Neutrophil (primary cell): Measurements from ENCODE around the gene JAKMIP1.

Source experiments
- H3K27ac ChIP-seq: fragments of 200-600 bp; sonication (generic); 2 replicates; pipeline ENCODE4 v1.5.1; 2016; ENCODE audit warnings: mild to moderate bottlenecking, moderate library complexity
- H3K27me3 ChIP-seq: fragments of 200-600 bp; sonication (generic); 2 replicates; pipeline ENCODE4 v1.6.0; 2016; ENCODE audit warnings: mild to moderate bottlenecking
- H3K36me3 ChIP-seq: fragments of 200-600 bp; sonication (generic); 2 replicates; pipeline ENCODE4 v1.5.1; 2017
- H3K4me1 ChIP-seq, 2 experiments: fragments of 200-600 bp in 1 of 2; sonication (generic) in 1 of 2; 1 replicate in 1 of 2; 2 replicates in 1 of 2; pipeline versions ENCODE4 v1.5.1 to v1.6.1; 2013 to 2016; ENCODE audit warnings: low read depth in 1 of 2, low read length in 1 of 2, mild to moderate bottlenecking in 1 of 2, moderate library complexity in 1 of 2; ENCODE audit not compliant: control insufficient read depth in 1 of 2, insufficient read depth in 1 of 2
- H3K4me3 ChIP-seq, 2 experiments: fragments of 200-600 bp in 1 of 2; sonication (generic) in 1 of 2; 1 replicate in 1 of 2; 2 replicates in 1 of 2; pipeline ENCODE4 v1.5.1; 2013 to 2016; ENCODE audit warnings: low read depth in 1 of 2, low read length in 1 of 2, mild to moderate bottlenecking in 1 of 2, moderate library complexity in 1 of 2
- H3K9me3 ChIP-seq: fragments of 200-600 bp; sonication (generic); 2 replicates; pipeline ENCODE4 v1.5.1; 2016
- CTCF ChIP-seq: fragments of 200-600 bp; sonication (generic); IDR thresholded peaks from 2 replicates; pipeline ENCODE4 v1.5.1; 2016; ENCODE audit warnings: antibody characterized with exemption

JAKMIP1 gene

GRCh38 chr4:6125103-6125651 is 75.2 kb downstream of the JAKMIP1 start:
- no peaks in the 10 kb centered on the region for H3K36me3 ChIP-seq
- H3K4me1 ChIP-seq: no peaks in the 10 kb centered on the region
- H3K27me3 ChIP-seq: no peaks in the 10 kb centered on the region
- no peak overlapping the region for H3K4me3 ChIP-seq
- H3K9me3 ChIP-seq: no peaks in the 10 kb centered on the region
- no peak overlapping the region for H3K27ac ChIP-seq
- TF ChIP-seq CTCF: no peak

- H3K4me3 ChIP-seq: no peak overlapping the region
- no peaks in the 10 kb centered on the region for H3K27me3 ChIP-seq
- H3K36me3 ChIP-seq: no peaks in the 10 kb centered on the region
- no peaks in the 10 kb centered on the region for H3K9me3 ChIP-seq
- TF ChIP-seq CTCF: no peak
- no peak overlapping the region for H3K27ac ChIP-seq
- H3K4me1 ChIP-seq: no peaks in the 10 kb centered on the region
Measured at GRCh38 chr4:6124386-6125102, 75.8 kb downstream of the JAKMIP1 start.

- no peak for TF ChIP-seq CTCF
- Histone ChIP-seq H3K27ac (no peak overlapping the region), H3K36me3 (no peaks in the 10 kb centered on the region), H3K4me3 (no peak overlapping the region), H3K4me1 (no peaks in the 10 kb centered on the region), H3K27me3 (no peaks in the 10 kb centered on the region), H3K9me3 (no peaks in the 10 kb centered on the region)
Measured at GRCh38 chr4:6123976-6124375, 76.4 kb downstream of the JAKMIP1 start.

- H3K4me3 ChIP-seq: no peak overlapping the region
- H3K27ac ChIP-seq: no peak overlapping the region
- no peaks in the 10 kb centered on the region for H3K4me1 ChIP-seq
- peaks cover 4% of the 10 kb centered on the region for H3K27me3 ChIP-seq
- no peaks in the 10 kb centered on the region for H3K9me3 ChIP-seq
- H3K36me3 ChIP-seq: no peaks in the 10 kb centered on the region
- no peak for TF ChIP-seq CTCF
Measured at GRCh38 chr4:6123541-6123940, 76.8 kb downstream of the JAKMIP1 start.

GRCh38 chr4:6123116-6123515 is 77.2 kb downstream of the JAKMIP1 start:
- Histone ChIP-seq H3K4me1 (no peaks in the 10 kb centered on the region), H3K27ac (no peak overlapping the region), H3K4me3 (no peak overlapping the region), H3K9me3 (no peaks in the 10 kb centered on the region), H3K27me3 (peaks cover 8% of the 10 kb centered on the region), H3K36me3 (no peaks in the 10 kb centered on the region)
- TF ChIP-seq CTCF: no peak
